Mammary epithelial cell (primary cell): ENCODE measurements around the gene EMC9.

Experiments
- EZH2 ChIP-seq: IDR thresholded peaks from 2 replicates; pipeline ENCODE4 v1.6.1; 2012; ENCODE audit warnings: low read length, inconsistent platforms, borderline replicate concordance
- TF ChIP-seq, protein P1 (sequence below), 2 donors: IDR thresholded peaks in 1 of 2; conservative IDR thresholded peaks in 1 of 2; 2 replicates each; pipeline ENCODE4 v1.5.1; 2011 to 2012; ENCODE audit warnings: inconsistent platforms in 2 of 2, low read length in 2 of 2, mild to moderate bottlenecking in 2 of 2, control low read depth in 1 of 2, low read depth in 1 of 2; ENCODE audit not compliant: insufficient read depth in 1 of 2; ENCODE audit errors: extremely low read depth in 1 of 2

DNA sequence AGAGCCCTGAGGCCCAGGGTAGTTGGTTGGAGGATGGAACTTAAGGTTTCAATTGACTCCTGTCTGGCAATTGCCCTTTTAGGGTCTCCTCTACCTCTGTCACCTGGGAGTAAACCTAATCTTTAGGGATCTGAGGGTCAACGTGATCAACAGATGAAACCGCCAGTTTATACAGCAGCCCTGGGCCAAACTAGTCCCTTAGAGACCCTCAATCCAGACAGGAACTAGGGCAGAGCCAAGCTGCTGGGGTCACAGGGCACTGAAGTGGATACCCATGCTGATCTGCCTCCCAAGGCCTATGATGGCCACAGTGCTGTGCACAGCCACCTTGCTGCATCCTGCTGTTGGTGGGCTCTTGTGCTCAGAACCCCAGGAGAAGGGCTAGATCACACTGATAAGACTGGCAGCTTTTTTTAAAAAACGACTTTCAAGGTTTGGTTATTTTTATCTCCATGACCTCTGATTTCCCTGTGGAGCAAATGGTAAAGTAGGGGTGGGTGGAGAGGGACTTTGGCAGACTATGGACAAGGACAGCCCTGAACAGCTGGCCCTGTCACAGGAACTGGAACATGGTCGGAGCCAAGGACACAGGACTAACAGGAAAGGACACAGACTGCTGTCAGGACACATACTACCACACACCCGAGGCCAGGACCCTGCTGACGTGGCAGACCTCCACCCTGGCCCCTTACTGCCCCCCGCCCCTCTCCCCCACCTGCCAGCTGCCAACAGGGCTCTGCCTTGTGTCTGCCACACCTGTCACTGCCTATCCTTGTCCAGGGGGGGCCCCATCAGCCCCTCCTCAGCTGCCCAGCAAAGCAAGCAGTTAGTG, 10.5 kb downstream of the EMC9 start:
- TF ChIP-seq, protein P1, sequence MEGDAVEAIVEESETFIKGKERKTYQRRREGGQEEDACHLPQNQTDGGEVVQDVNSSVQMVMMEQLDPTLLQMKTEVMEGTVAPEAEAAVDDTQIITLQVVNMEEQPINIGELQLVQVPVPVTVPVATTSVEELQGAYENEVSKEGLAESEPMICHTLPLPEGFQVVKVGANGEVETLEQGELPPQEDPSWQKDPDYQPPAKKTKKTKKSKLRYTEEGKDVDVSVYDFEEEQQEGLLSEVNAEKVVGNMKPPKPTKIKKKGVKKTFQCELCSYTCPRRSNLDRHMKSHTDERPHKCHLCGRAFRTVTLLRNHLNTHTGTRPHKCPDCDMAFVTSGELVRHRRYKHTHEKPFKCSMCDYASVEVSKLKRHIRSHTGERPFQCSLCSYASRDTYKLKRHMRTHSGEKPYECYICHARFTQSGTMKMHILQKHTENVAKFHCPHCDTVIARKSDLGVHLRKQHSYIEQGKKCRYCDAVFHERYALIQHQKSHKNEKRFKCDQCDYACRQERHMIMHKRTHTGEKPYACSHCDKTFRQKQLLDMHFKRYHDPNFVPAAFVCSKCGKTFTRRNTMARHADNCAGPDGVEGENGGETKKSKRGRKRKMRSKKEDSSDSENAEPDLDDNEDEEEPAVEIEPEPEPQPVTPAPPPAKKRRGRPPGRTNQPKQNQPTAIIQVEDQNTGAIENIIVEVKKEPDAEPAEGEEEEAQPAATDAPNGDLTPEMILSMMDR (conservative IDR thresholded peaks at IDR 0.05 in 1 of 2, IDR thresholded peaks at IDR 0.05 in 1 of 2; ENCODE audit: extremely low read depth in 1 of 2, insufficient read depth in 1 of 2, low read depth in 1 of 2, low read length in 2 of 2), result no peak
- no peak for TF ChIP-seq EZH2
